Measurements from ENCODE around the gene EDA2R.

The EDA2R gene

GRCh38 chrX:66622209-66622608 is 16.7 kb downstream of the EDA2R start:
- no peaks in the 10 kb centered on the region for H3K9me3 Mint-ChIP-seq
- H3K36me3 Mint-ChIP-seq, result no peaks in the 10 kb centered on the region
- H3K27me3 Mint-ChIP-seq, result no peaks in the 10 kb centered on the region
- no peak overlapping the region for H3K4me3 Mint-ChIP-seq
- H3K27ac Mint-ChIP-seq, result no peak overlapping the region
- ATAC-seq, result no peak
- H3K4me1 Mint-ChIP-seq, result peaks cover 4% of the 10 kb centered on the region

GRCh38 chrX:66616944-66617343 is 21.9 kb downstream of the EDA2R start:
- ATAC-seq, result no peak

GRCh38 chrX:66602381-66602938 is 36.4 kb downstream of the EDA2R start:
- no peak overlapping the region for H3K4me3 Mint-ChIP-seq
- H3K27ac Mint-ChIP-seq, result no peak overlapping the region
- peaks cover 1% of the 10 kb centered on the region for H3K9me3 Mint-ChIP-seq
- H3K36me3 Mint-ChIP-seq, result peaks cover under 1% of the 10 kb centered on the region
- no peaks in the 10 kb centered on the region for H3K27me3 Mint-ChIP-seq
- ATAC-seq, result no peak
- peaks cover 7% of the 10 kb centered on the region for H3K4me1 Mint-ChIP-seq

More at GRCh38 chrX:66616944-66617343, 21.9 kb downstream of the EDA2R start:
- Mint-ChIP-seq H3K4me1 (no peaks in the 10 kb centered on the region), H3K9me3 (no peaks in the 10 kb centered on the region), H3K27ac (no peak overlapping the region), H3K4me3 (no peak overlapping the region), H3K27me3 (no peaks in the 10 kb centered on the region), H3K36me3 (no peaks in the 10 kb centered on the region)

GRCh38 chrX:66601522-66601921 is 37.4 kb downstream of the EDA2R start:
- peaks cover 7% of the 10 kb centered on the region for H3K36me3 Mint-ChIP-seq
- H3K27ac Mint-ChIP-seq, result no peak overlapping the region
- no peak overlapping the region for H3K4me3 Mint-ChIP-seq
- peaks cover 7% of the 10 kb centered on the region for H3K4me1 Mint-ChIP-seq
- no peaks in the 10 kb centered on the region for H3K9me3 Mint-ChIP-seq
- H3K27me3 Mint-ChIP-seq, result no peaks in the 10 kb centered on the region
- no peak for ATAC-seq

GRCh38 chrX:66579219-66579618 is 59.7 kb downstream of the EDA2R start:
- Mint-ChIP-seq H3K4me3 (no peak overlapping the region), H3K36me3 (no peaks in the 10 kb centered on the region), H3K27me3 (no peaks in the 10 kb centered on the region), H3K4me1 (no peaks in the 10 kb centered on the region), H3K9me3 (peaks cover 6% of the 10 kb centered on the region), H3K27ac (no peak overlapping the region)
- ATAC-seq, result no peak

GRCh38 chrX:66553973-66554372 is 84.9 kb downstream of the EDA2R start:
- Mint-ChIP-seq H3K4me3 (no peak overlapping the region), H3K27ac (no peak overlapping the region), H3K36me3 (no peaks in the 10 kb centered on the region), H3K27me3 (peaks cover 11% of the 10 kb centered on the region), H3K4me1 (no peaks in the 10 kb centered on the region), H3K9me3 (peaks cover 3% of the 10 kb centered on the region)
- ATAC-seq, result no peak

GRCh38 chrX:66547847-66548369 is 91.0 kb downstream of the EDA2R start:
- H3K9me3 Mint-ChIP-seq, result no peaks in the 10 kb centered on the region
- H3K27ac Mint-ChIP-seq, result no peak overlapping the region
- no peak overlapping the region for H3K4me3 Mint-ChIP-seq
- no peaks in the 10 kb centered on the region for H3K27me3 Mint-ChIP-seq
- no peaks in the 10 kb centered on the region for H3K36me3 Mint-ChIP-seq
- no peaks in the 10 kb centered on the region for H3K4me1 Mint-ChIP-seq
- no peak for ATAC-seq

Data from stimulated activated memory B cell treated with anti-CD40 and anti-IgM and Interleukin-4, amounts not matched to agents 10 μg/mL and 1 μg/mL and 100 μg/mL, for 72 hours (primary cell).